H7 (cell line): Measurements from ENCODE around the gene TADA1. TPM values are rescaled to one million over a fixed set of nuclear protein-coding genes. Genes with fewer than 3 reads are reported as not detected.

Experiments
- DNase-seq: peaks from one replicate; pipeline ENCODE4 v3.0.0; 2012
- H3K27me3 ChIP-seq: 2 replicates; pipeline ENCODE4 v1.6.0; 2011; ENCODE audit warnings: mild to moderate bottlenecking, low read length; ENCODE audit not compliant: control insufficient read depth, insufficient read depth
- H3K36me3 ChIP-seq: replicated peaks from 2 replicates; pipeline ENCODE4 v1.5.1; 2011; ENCODE audit warnings: low read length; ENCODE audit not compliant: control insufficient read depth, insufficient read depth
- H3K4me3 ChIP-seq: 2 replicates; pipeline ENCODE4 v1.5.1; 2011; ENCODE audit warnings: low read depth, mild to moderate bottlenecking, control low read depth, low read length, moderate library complexity; ENCODE audit not compliant: insufficient read depth
- total RNA-seq: library from RNA; depleted of rRNA; stranded (reverse); fragments of >200 nt; shearing (Covaris generic); gene quantifications from 2 replicates; pipeline ENCODE4 v1.2.3, GENCODE V29; 2014; rRNA removed

The TADA1 gene
- 30.7 and 39.4 TPM in 2 replicates for total RNA-seq

GRCh38 chr1:166875734-166876539, at the start of gene TADA1:
TSS of gene TADA1 (minus strand) at chr1:166876264. CDS start at chr1:166876233, 31 bp downstream.
- H3K27me3 ChIP-seq: no peaks in the 10 kb centered on the region
- H3K4me3 ChIP-seq: peak within 1 kb of the TSS; percentile 96
- H3K36me3 ChIP-seq: no peaks in the 10 kb centered on the region
- peak; percentile 94 for DNase-seq

GRCh38 chr1:166924823-166925541, 48.9 kb upstream of the TADA1 start:
- H3K4me3 ChIP-seq: no peak overlapping the region
- DNase-seq: no peak
- H3K27me3 ChIP-seq: peaks cover 34% of the 10 kb centered on the region
- no peaks in the 10 kb centered on the region for H3K36me3 ChIP-seq

GRCh38 chr1:166920561-166921475, 44.8 kb upstream of the TADA1 start:
- DNase-seq: peak; percentile 84
- peaks cover 46% of the 10 kb centered on the region for H3K27me3 ChIP-seq
- peak overlapping the region; percentile 46 for H3K4me3 ChIP-seq
- H3K36me3 ChIP-seq: no peaks in the 10 kb centered on the region

GRCh38 chr1:166918956-166919316, 42.9 kb upstream of the TADA1 start:
- no peaks in the 10 kb centered on the region for H3K36me3 ChIP-seq
- no peak for DNase-seq
- H3K4me3 ChIP-seq: no peak overlapping the region
- peaks cover 46% of the 10 kb centered on the region for H3K27me3 ChIP-seq

- no peak for DNase-seq
- H3K27me3 ChIP-seq: peaks cover 45% of the 10 kb centered on the region
- H3K36me3 ChIP-seq: no peaks in the 10 kb centered on the region
- H3K4me3 ChIP-seq: no peak overlapping the region
Observed at GRCh38 chr1:166918088-166918955, 42.3 kb upstream of the TADA1 start.

GRCh38 chr1:166915941-166916340, 39.9 kb upstream of the TADA1 start:
- Histone ChIP-seq H3K27me3 (peaks cover 22% of the 10 kb centered on the region), H3K36me3 (no peaks in the 10 kb centered on the region), H3K4me3 (no peak overlapping the region)
- peak; percentile 61 for DNase-seq

- H3K4me3 ChIP-seq: no peak overlapping the region
- no peaks in the 10 kb centered on the region for H3K36me3 ChIP-seq
- peaks cover 13% of the 10 kb centered on the region for H3K27me3 ChIP-seq
- no peak for DNase-seq
Observed at GRCh38 chr1:166915042-166915441, 39.0 kb upstream of the TADA1 start.

- no peak for DNase-seq
- H3K27me3 ChIP-seq: peaks cover 5% of the 10 kb centered on the region
- H3K36me3 ChIP-seq: no peaks in the 10 kb centered on the region
- no peak overlapping the region for H3K4me3 ChIP-seq
Observed at GRCh38 chr1:166914111-166914510, 38.0 kb upstream of the TADA1 start.

GRCh38 chr1:166911624-166912023, 35.6 kb upstream of the TADA1 start:
- Histone ChIP-seq H3K36me3 (no peaks in the 10 kb centered on the region), H3K27me3 (no peaks in the 10 kb centered on the region; the same call in 1 of the 2 replicates), H3K4me3 (no peak overlapping the region)
- DNase-seq: no peak

GRCh38 chr1:166910396-166910994, 34.4 kb upstream of the TADA1 start:
- Histone ChIP-seq H3K4me3 (no peak overlapping the region), H3K36me3 (no peaks in the 10 kb centered on the region), H3K27me3 (no peaks in the 10 kb centered on the region; the same call in 1 of the 2 replicates)
- DNase-seq: peak; percentile 79

- H3K36me3 ChIP-seq: no peaks in the 10 kb centered on the region
- no peak for DNase-seq
- H3K27me3 ChIP-seq: no peaks in the 10 kb centered on the region; the same call in 1 of the 2 replicates
- no peak overlapping the region for H3K4me3 ChIP-seq
Observed at GRCh38 chr1:166908942-166909341, 32.9 kb upstream of the TADA1 start.

- H3K27me3 ChIP-seq: no peaks in the 10 kb centered on the region; the same call in 1 of the 2 replicates
- H3K36me3 ChIP-seq: no peaks in the 10 kb centered on the region
- no peak for DNase-seq
- H3K4me3 ChIP-seq: no peak overlapping the region
Observed at GRCh38 chr1:166907763-166908162, 31.7 kb upstream of the TADA1 start.

- no peaks in the 10 kb centered on the region for H3K36me3 ChIP-seq
- H3K4me3 ChIP-seq: no peak overlapping the region
- DNase-seq: no peak
- H3K27me3 ChIP-seq: no peaks in the 10 kb centered on the region; the same call in 1 of the 2 replicates
Observed at GRCh38 chr1:166907051-166907450, 31.0 kb upstream of the TADA1 start.
